ENCODE measurements around the gene CMIP.
"Not testable (repeated sequence)": the region's sequence is repeated elsewhere in the genome, so short reads cannot be mapped to it uniquely, and the experiment has no call there.

Gene CMIP

GRCh38 chr16:81688182-81688581, 243.6 kb downstream of the CMIP start:
- no peak overlapping the region for H3K4me3 ChIP-seq (ENCODE audit: low read depth, low read length)
- TF ChIP-seq CTCF (IDR thresholded peaks at IDR 0.05; ENCODE audit: insufficient read depth, low read depth, low read length, missing control alignments) = no peak
- DNase-seq (ENCODE audit: low read depth) = no peak

GRCh38 chr16:81688839-81689238, 244.2 kb downstream of the CMIP start:
- not testable (repeated sequence) for DNase-seq (ENCODE audit: low read depth); H3K4me3 ChIP-seq (ENCODE audit: low read depth, low read length)

GRCh38 chr16:81692021-81692420, 247.4 kb downstream of the CMIP start:
- DNase-seq (ENCODE audit: low read depth) = no peak
- no peak for TF ChIP-seq CTCF (IDR thresholded peaks at IDR 0.05; ENCODE audit: insufficient read depth, low read depth, low read length, missing control alignments)
- no peak overlapping the region for H3K4me3 ChIP-seq (ENCODE audit: low read depth, low read length)

- H3K4me3 ChIP-seq (ENCODE audit: low read depth, low read length) = no peak overlapping the region
- no peak for DNase-seq (ENCODE audit: low read depth)
- TF ChIP-seq CTCF (IDR thresholded peaks at IDR 0.05; ENCODE audit: insufficient read depth, low read depth, low read length, missing control alignments) = no peak
These were observed 248.0 kb downstream of the CMIP start for GRCh38 chr16:81692571-81692970.

GRCh38 chr16:81693041-81693743, 248.6 kb downstream of the CMIP start:
- no peak for DNase-seq (ENCODE audit: low read depth)
- no peak overlapping the region for H3K4me3 ChIP-seq (ENCODE audit: low read depth, low read length)
- TF ChIP-seq CTCF (IDR thresholded peaks at IDR 0.05; ENCODE audit: insufficient read depth, low read depth, low read length, missing control alignments) = no peak

- no peak overlapping the region for H3K4me3 ChIP-seq (ENCODE audit: low read depth, low read length)
- no peak for TF ChIP-seq CTCF (IDR thresholded peaks at IDR 0.05; ENCODE audit: insufficient read depth, low read depth, low read length, missing control alignments)
- DNase-seq (ENCODE audit: low read depth) = no peak
These were observed 249.2 kb downstream of the CMIP start for GRCh38 chr16:81693744-81694303.

GRCh38 chr16:81694494-81695280, 250.1 kb downstream of the CMIP start:
- DNase-seq (ENCODE audit: low read depth) = no peak
- H3K4me3 ChIP-seq (ENCODE audit: low read depth, low read length) = no peak overlapping the region
- no peak for TF ChIP-seq CTCF (IDR thresholded peaks at IDR 0.05; ENCODE audit: insufficient read depth, low read depth, low read length, missing control alignments)

Data from GM12865 (cell line).